Regular cardiac myocyte (primary cell): Measurements from ENCODE around the gene TP53I11. TPM values are rescaled to one million over a fixed set of nuclear protein-coding genes. Genes with fewer than 3 reads are reported as not detected.

ENCODE experiments used
- total RNA-seq: library from RNA; depleted of rRNA; stranded (reverse); fragments of >200 nt; gene quantifications from 2 replicates; pipeline ENCODE4 v1.2.3, GENCODE V29; 2014

Gene TP53I11, protein sequence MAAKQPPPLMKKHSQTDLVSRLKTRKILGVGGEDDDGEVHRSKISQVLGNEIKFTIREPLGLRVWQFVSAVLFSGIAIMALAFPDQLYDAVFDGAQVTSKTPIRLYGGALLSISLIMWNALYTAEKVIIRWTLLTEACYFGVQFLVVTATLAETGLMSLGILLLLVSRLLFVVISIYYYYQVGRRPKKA
- total RNA-seq = 31.1 and 112 TPM in 2 replicates

GRCh38 chr11:44950625-44951476 lies at the start of gene TP53I11:
TSS of gene TP53I11 (minus strand) at chr11:44950883. CDS start at chr11:44938335, 12,548 bp downstream.

Other genes with a start within 250 kb of the TP53I11 start
- under 0.01 TPM in 2 replicates for gene TSPAN18, start 223.9 kb downstream of the TP53I11 start, total RNA-seq
- gene PRDM11, start 195.8 kb upstream of the TP53I11 start, total RNA-seq = 4.0 and 8.5 TPM in 2 replicates